OCI-LY7 (cell line): Measurements from ENCODE around the gene TARP.

ENCODE experiments used
- CTCF ChIP-seq: fragments of 200-600 bp; sonication (generic); conservative IDR thresholded peaks from 2 replicates; pipeline ENCODE4 v1.5.1; 2014; ENCODE audit warnings: mild to moderate bottlenecking, antibody characterized with exemption, low read length, moderate library complexity, mixed read lengths
- EZH2phosphoT487 ChIP-seq: fragments of 200-600 bp; sonication (generic); IDR thresholded peaks from 2 replicates; pipeline ENCODE4 v1.6.1; 2018; ENCODE audit warnings: low read depth, borderline replicate concordance, mild to moderate bottlenecking, mixed run types, antibody characterized with exemption, low read length, moderate library complexity, mixed read lengths

- TF ChIP-seq CTCF (no peak), EZH2phosphoT487 (no peak)
Observed at GRCh38 chr7:38284553-38284952, 11.1 kb upstream of the TARP start.
